PC-9 (cell line): ENCODE measurements around the gene ACER2. TPM values are rescaled to one million over a fixed set of nuclear protein-coding genes. Genes with fewer than 3 reads are reported as not detected.

Experiments
- BruUV-seq: library from RNA; stranded (reverse); fragments of 400-500 nt; replicated peaks from 2 replicates; lab custom pipeline; 2021; lab: Mats Ljungman, UMichigan
- CTCF ChIA-PET: fragments of 300-600 bp; sonication (Branson Sonifier 250); formaldehyde crosslinking; loops from one replicate; lab custom pipeline; 2022; ENCODE audit warnings: antibody characterized with exemption; lab: Charles Lee
- POLR2A ChIA-PET: fragments of 300-600 bp; sonication (Branson Sonifier 250); formaldehyde crosslinking; loops from one replicate; lab custom pipeline; 2022; ENCODE audit warnings: antibody characterized with exemption; ENCODE audit not compliant: unreplicated experiment; lab: Charles Lee
- DNase-seq, 2 experiments: peaks; one replicate each; pipeline versions ENCODE4 v3.0.0 to v3.0.0-alpha.2; 2015 to 2022; ENCODE audit warnings: mixed read lengths in 1 of 2
- H2AFZ ChIP-seq: fragments of 200-600 bp; sonication (generic); 2 replicates; pipeline ENCODE4 v1.8.1; 2017; ENCODE audit warnings: antibody characterized with exemption
- H3F3A ChIP-seq: fragments of 200-600 bp; sonication (generic); 2 replicates; pipeline ENCODE4 v1.8.1; 2017; ENCODE audit warnings: antibody characterized with exemption, mild to moderate bottlenecking, low read depth; ENCODE audit not compliant: insufficient read depth
- H3K27ac ChIP-seq: fragments of 200-600 bp; sonication (generic); 2 replicates; pipeline ENCODE4 v1.6.1; 2016; ENCODE audit warnings: mixed run types
- H3K27me3 ChIP-seq: fragments of 200-600 bp; sonication (generic); 2 replicates; pipeline ENCODE4 v1.6.1; 2016; ENCODE audit warnings: low read depth, mixed run types; ENCODE audit not compliant: insufficient read depth
- H3K36me3 ChIP-seq: fragments of 200-600 bp; sonication (generic); 2 replicates; pipeline ENCODE4 v1.6.1; 2016; ENCODE audit warnings: low read depth, mixed run types
- H3K4me1 ChIP-seq: fragments of 200-600 bp; sonication (generic); replicated peaks from 2 replicates; pipeline ENCODE4 v1.6.1; 2016; ENCODE audit warnings: mixed run types; ENCODE audit not compliant: insufficient read depth
- H3K4me2 ChIP-seq: fragments of 200-600 bp; sonication (generic); 2 replicates; pipeline ENCODE4 v1.6.1; 2017; ENCODE audit warnings: mixed run types
- H3K4me3 ChIP-seq: fragments of 200-600 bp; sonication (generic); 2 replicates; pipeline ENCODE4 v1.6.1; 2016; ENCODE audit warnings: mixed run types
- H3K79me2 ChIP-seq: fragments of 200-600 bp; sonication (generic); 2 replicates; pipeline ENCODE4 v1.6.1; 2017; ENCODE audit warnings: low read depth, mixed run types
- H3K9me2 ChIP-seq: fragments of 200-600 bp; sonication (generic); 2 replicates; pipeline ENCODE4 v1.8.1; 2017; ENCODE audit warnings: mild to moderate bottlenecking; ENCODE audit not compliant: insufficient read depth
- H3K9me3 ChIP-seq: fragments of 200-600 bp; sonication (generic); 2 replicates; pipeline ENCODE4 v1.8.1; 2016; ENCODE audit warnings: low read depth; ENCODE audit not compliant: insufficient read depth
- H4K20me1 ChIP-seq: fragments of 200-600 bp; sonication (generic); 2 replicates; pipeline ENCODE4 v1.8.1; 2017; ENCODE audit not compliant: insufficient read depth
- CTCF ChIP-seq: fragments of 200-600 bp; sonication (generic); conservative IDR thresholded peaks from 2 replicates; pipeline ENCODE4 v1.6.1; 2017; ENCODE audit warnings: mixed run types, antibody characterized with exemption, mild to moderate bottlenecking, moderate library complexity
- EZH2 ChIP-seq: fragments of 200-600 bp; sonication (generic); IDR thresholded peaks from 2 replicates; pipeline ENCODE4 v1.8.0; 2017; ENCODE audit warnings: antibody characterized with exemption, low read depth
- intact Hi-C: fragments of 100-400 bp; cut with micrococcal nuclease; formaldehyde crosslinking; loops from one replicate; pipeline ENCODE4 v1.10.0; 2022; ENCODE audit not compliant: unreplicated experiment
- total RNA-seq: library from RNA; stranded (reverse); gene quantifications from 2 replicates; pipeline ENCODE4 v1.2.3, GENCODE V29; 2021

The ACER2 gene
- total RNA-seq, 1 experiment from 2014 or later, result 4.3 TPM

DNA sequence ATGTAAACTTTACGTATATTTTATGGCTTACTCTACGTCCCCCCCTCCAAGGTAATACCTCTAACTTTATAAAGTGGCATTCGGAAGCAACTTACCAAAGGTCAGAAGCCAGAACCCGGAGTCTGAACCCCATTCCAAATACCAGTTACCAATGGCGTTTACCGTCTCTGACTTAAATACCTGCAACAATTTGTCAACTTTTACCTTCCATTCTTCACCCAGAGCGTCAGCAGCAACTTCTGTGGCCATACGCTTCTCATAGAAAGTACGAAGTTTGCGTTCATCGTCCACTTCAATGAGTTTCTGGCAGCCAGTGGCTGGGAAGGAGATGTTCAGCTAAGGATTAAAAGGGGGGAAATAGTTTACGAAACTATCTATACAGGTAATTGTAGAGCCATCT, 29.5 kb upstream of the ACER2 start:
- intact Hi-C loops, result no loop called here
- H2AFZ ChIP-seq, result no peak overlapping the region
- CTCF ChIA-PET, result no interaction called here

GRCh38 chr9:19379697-19380046, 29.1 kb upstream of the ACER2 start:
- ChIA-PET POLR2A (interaction anchor here (1.1 kb wide), 1 partner anchor 57 kb away, joined by 5 read pairs; no protein-coding TSS in a partner anchor), CTCF (interaction anchor here (0.7 kb wide), 1 partner anchor 19 kb away, joined by 3 read pairs; no protein-coding TSS in a partner anchor)
- intact Hi-C loops, result loop anchor here (1.0 kb wide), 2 partner anchors 30 to 78 kb away; partner anchors contain the start of gene ACER2
- Histone ChIP-seq H3K9me3 (no peaks in the 10 kb centered on the region), H4K20me1 (peaks cover 37% of the 10 kb centered on the region), H3K4me3 (peak overlapping the region; percentile 98), H3K36me3 (peaks cover 47% of the 10 kb centered on the region), H3K4me1 (peaks cover 28% of the 10 kb centered on the region), H3K27ac (peak overlapping the region; percentile 94), H3K4me2 (peak overlapping the region; percentile 87), H3F3A (peaks cover 50% of the 10 kb centered on the region), H2AFZ (peak overlapping the region; percentile 56; the same call in 1 of the 2 replicates), H3K79me2 (peaks cover 42% of the 10 kb centered on the region), H3K27me3 (no peaks in the 10 kb centered on the region), H3K9me2 (no peaks in the 10 kb centered on the region)
- DNase-seq, result no peak
- TF ChIP-seq CTCF, result no peak
- TSS peak; percentile 49 for BruUV-seq

More for the DNA sequence above, 29.5 kb upstream of the ACER2 start:
- TF ChIP-seq CTCF, result no peak
- TF ChIP-seq EZH2, result no peak
- Histone ChIP-seq H3K27ac (peak overlapping the region; percentile 94), H3K27me3 (no peaks in the 10 kb centered on the region), H3K36me3 (peaks cover 50% of the 10 kb centered on the region), H3K4me2 (peak overlapping the region; percentile 87), H3K9me3 (no peaks in the 10 kb centered on the region), H3K4me3 (peak overlapping the region; percentile 98), H3K79me2 (peaks cover 42% of the 10 kb centered on the region), H3K9me2 (no peaks in the 10 kb centered on the region), H4K20me1 (peaks cover 37% of the 10 kb centered on the region), H3F3A (peaks cover 54% of the 10 kb centered on the region), H3K4me1 (peaks cover 28% of the 10 kb centered on the region)
- POLR2A ChIA-PET, result interaction anchor here (0.6 kb wide), 1 partner anchor 228 kb away, joined by 3 read pairs; no protein-coding TSS in a partner anchor
- BruUV-seq, result no TSS peak
- no peak for DNase-seq

DNA sequence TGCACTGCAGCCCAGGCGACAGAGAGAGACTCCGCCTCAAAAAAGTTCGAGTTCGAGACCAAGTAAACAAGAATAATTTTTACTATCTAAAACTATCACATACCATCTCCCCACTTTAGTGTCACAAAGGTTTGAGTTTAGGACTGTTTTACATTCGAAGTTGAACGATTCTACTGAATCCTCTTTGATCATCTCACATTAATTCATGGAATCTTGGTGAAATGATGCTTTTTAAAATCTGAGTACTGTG, 28.1 kb upstream of the ACER2 start:
- H3K4me2 ChIP-seq, result peak overlapping the region; percentile 87
- H3K4me1 ChIP-seq, result peaks cover 28% of the 10 kb centered on the region
- no peaks in the 10 kb centered on the region for H3K9me3 ChIP-seq
- H3K79me2 ChIP-seq, result peaks cover 42% of the 10 kb centered on the region
- peak overlapping the region; percentile 81 for H2AFZ ChIP-seq
- H3F3A ChIP-seq, result peaks cover 39% of the 10 kb centered on the region
- peak overlapping the region; percentile 94 for H3K27ac ChIP-seq
- no TSS peak for BruUV-seq
- CTCF ChIA-PET, result no interaction called here
- H3K9me2 ChIP-seq, result no peaks in the 10 kb centered on the region
- POLR2A ChIA-PET, result interaction anchor here (0.6 to 0.8 kb wide), 2 partner anchors 332 to 885 kb away, joined by 4 to 8 read pairs; no protein-coding TSS in a partner anchor
- peaks cover 38% of the 10 kb centered on the region for H3K36me3 ChIP-seq
- peaks cover 31% of the 10 kb centered on the region for H4K20me1 ChIP-seq
- no peak for DNase-seq
- intact Hi-C loops, result loop anchor here (1.0 kb wide), 2 partner anchors 29 to 77 kb away; partner anchors contain the start of gene ACER2
- TF ChIP-seq CTCF (no peak), EZH2 (no peak)
- H3K4me3 ChIP-seq, result peak overlapping the region; percentile 98
- H3K27me3 ChIP-seq, result no peaks in the 10 kb centered on the region
